OCI-LY3 (cell line): ENCODE measurements around the gene COX8A.
"Not testable (repeated sequence)": the region's sequence is repeated elsewhere in the genome, so short reads cannot be mapped to it uniquely, and the experiment has no call there.

ENCODE experiments used
- H2AFZ ChIP-seq: fragments of 200-600, 300-600 bp; shearing (Covaris generic); 2 replicates; pipeline ENCODE4 v1.6.0; 2014; ENCODE audit warnings: antibody characterized with exemption, low read depth, low read length
- H3K27ac ChIP-seq: fragments of 200-600, 300-600 bp; sonication (generic); 2 replicates; pipeline ENCODE4 v1.5.1; 2014; ENCODE audit warnings: mild to moderate bottlenecking, low read length, moderate library complexity, mixed read lengths
- H3K27me3 ChIP-seq: fragments of 200-600, 300-600 bp; sonication (generic); 2 replicates; pipeline ENCODE4 v1.6.1; 2014; ENCODE audit warnings: low read depth, low read length, mixed read lengths
- H3K36me3 ChIP-seq: fragments of 200-600, 300-600 bp; sonication (generic); replicated peaks from 2 replicates; pipeline ENCODE3; 2014; ENCODE audit warnings: low read depth, low read length, mixed read lengths
- H3K4me1 ChIP-seq: fragments of 300-600, 200-600 bp; sonication (generic); 2 replicates; pipeline ENCODE4 v1.6.1; 2014; ENCODE audit warnings: low read length, mixed read lengths
- H3K4me2 ChIP-seq: fragments of 200-600, 300-600 bp; sonication (generic); 2 replicates; pipeline ENCODE4 v1.6.1; 2014; ENCODE audit warnings: low read length, mixed read lengths
- H3K4me3 ChIP-seq: fragments of 300-600, 200-600 bp; sonication (generic); 2 replicates; pipeline ENCODE4 v1.5.1; 2014; ENCODE audit warnings: antibody characterized with exemption, mild to moderate bottlenecking, low read length, moderate library complexity
- H3K79me2 ChIP-seq: fragments of 300-600, 200-600 bp; shearing (Covaris generic); 2 replicates; pipeline ENCODE4 v1.6.1; 2014; ENCODE audit warnings: mild to moderate bottlenecking, low read length, mixed read lengths
- H3K9ac ChIP-seq: fragments of 300-600, 200-600 bp; shearing (Covaris generic); 2 replicates; pipeline ENCODE4 v1.6.0; 2014; ENCODE audit warnings: mild to moderate bottlenecking, low read length, moderate library complexity
- H3K9me3 ChIP-seq: fragments of 200-600, 300-600 bp; shearing (Covaris generic); 2 replicates; pipeline ENCODE4 v1.6.1; 2014; ENCODE audit warnings: low read length, mixed read lengths; ENCODE audit not compliant: insufficient read depth
- H4K20me1 ChIP-seq: fragments of 200-600, 300-600 bp; sonication (generic); 2 replicates; pipeline ENCODE4 v1.6.1; 2016; ENCODE audit warnings: low read length, mixed read lengths; ENCODE audit not compliant: insufficient read depth
- CTCF ChIP-seq: fragments of 200-600, 300-600 bp; sonication (generic); IDR thresholded peaks from 2 replicates; pipeline ENCODE4 v1.5.1; 2014; ENCODE audit warnings: antibody characterized with exemption, low read length, low read depth
- EZH2phosphoT487 ChIP-seq: fragments of 200-600 bp; shearing (Covaris generic); IDR thresholded peaks from 2 replicates; pipeline ENCODE4 v1.6.1; 2018; ENCODE audit warnings: antibody characterized with exemption, mixed run types, low read depth

Gene COX8A

GRCh38 chr11:63969461-63969860, 5.0 kb upstream of the COX8A start:
- no peak overlapping the region for H3K27ac ChIP-seq
- H4K20me1 ChIP-seq, result no peaks in the 10 kb centered on the region
- H3K4me2 ChIP-seq, result no peak overlapping the region
- H3K36me3 ChIP-seq, result no peaks in the 10 kb centered on the region
- no peak overlapping the region for H2AFZ ChIP-seq
- no peaks in the 10 kb centered on the region for H3K27me3 ChIP-seq
- H3K9me3 ChIP-seq, result no peaks in the 10 kb centered on the region
- H3K4me3 ChIP-seq, result no peak overlapping the region
- H3K9ac ChIP-seq, result no peak overlapping the region
- TF ChIP-seq EZH2phosphoT487, result no peak
- TF ChIP-seq CTCF, result no peak
- peaks cover 1% of the 10 kb centered on the region for H3K79me2 ChIP-seq
- H3K4me1 ChIP-seq, result peaks cover 5% of the 10 kb centered on the region

GRCh38 chr11:63970902-63971301, 3.5 kb upstream of the COX8A start:
- Histone ChIP-seq H3K4me2 (no peak overlapping the region), H3K36me3 (peaks cover under 1% of the 10 kb centered on the region), H2AFZ (peak overlapping the region; percentile 74), H3K79me2 (peaks cover 15% of the 10 kb centered on the region), H4K20me1 (no peaks in the 10 kb centered on the region), H3K27me3 (no peaks in the 10 kb centered on the region), H3K4me3 (no peak overlapping the region), H3K27ac (no peak overlapping the region), H3K9ac (no peak overlapping the region), H3K9me3 (no peaks in the 10 kb centered on the region), H3K4me1 (peaks cover 10% of the 10 kb centered on the region)
- TF ChIP-seq EZH2phosphoT487, result no peak
- no peak for TF ChIP-seq CTCF

- Histone ChIP-seq H3K79me2 (peaks cover 43% of the 10 kb centered on the region), H3K4me3 (peak overlapping the region; percentile 82), H3K36me3 (peaks cover 12% of the 10 kb centered on the region), H3K4me2 (peak overlapping the region; percentile 38), H3K4me1 (peaks cover 13% of the 10 kb centered on the region)
- not testable (repeated sequence) for H2AFZ ChIP-seq, H3K9me3 ChIP-seq, H3K27ac ChIP-seq, H3K9ac ChIP-seq, H3K27me3 ChIP-seq, H4K20me1 ChIP-seq
These were observed 535 bp upstream of the COX8A start for GRCh38 chr11:63973912-63974258.

- H3K9ac ChIP-seq, result no peak overlapping the region
- no peaks in the 10 kb centered on the region for H3K9me3 ChIP-seq
- no peaks in the 10 kb centered on the region for H3K27me3 ChIP-seq
- H3K79me2 ChIP-seq, result peaks cover 57% of the 10 kb centered on the region
- H3K36me3 ChIP-seq, result peaks cover 22% of the 10 kb centered on the region
- H3K4me3 ChIP-seq, result no peak overlapping the region
- H3K4me1 ChIP-seq, result peaks cover 9% of the 10 kb centered on the region
- H3K27ac ChIP-seq, result no peak overlapping the region
- TF ChIP-seq CTCF, result no peak
- no peak for TF ChIP-seq EZH2phosphoT487
- no peak overlapping the region for H3K4me2 ChIP-seq
- no peak overlapping the region for H2AFZ ChIP-seq
- no peaks in the 10 kb centered on the region for H4K20me1 ChIP-seq
These were observed 4.3 kb downstream of the COX8A start for GRCh38 chr11:63978551-63979239.
